ENCODE results near the gene OSBPL5. TPM values are rescaled to one million over a fixed set of nuclear protein-coding genes. Genes with fewer than 3 reads are reported as not detected.

The OSBPL5 gene
- total RNA-seq, 1 donor from 2014 or later, result 55.2 TPM

- H3K36me3 Mint-ChIP-seq (ENCODE audit: low read depth, unreplicated experiment), result peaks cover 10% of the 10 kb centered on the region
- no peak overlapping the region for H3K4me3 Mint-ChIP-seq (ENCODE audit: unreplicated experiment)
- peaks cover 6% of the 10 kb centered on the region for H3K27me3 Mint-ChIP-seq (ENCODE audit: unreplicated experiment)
- H3K4me1 Mint-ChIP-seq (ENCODE audit: unreplicated experiment), result no peaks in the 10 kb centered on the region
- no peaks in the 10 kb centered on the region for H3K9me3 Mint-ChIP-seq (ENCODE audit: unreplicated experiment)
- DNase-seq (ENCODE audit: low spot score), result no peak
- H3K27ac Mint-ChIP-seq (ENCODE audit: unreplicated experiment), result peak overlapping the region; percentile 26
- TF ChIP-seq CTCF (IDR thresholded peaks at IDR 0.05; ENCODE audit: unreplicated experiment), result no peak
These were observed 120.2 kb downstream of the OSBPL5 start for GRCh38 chr11:3044915-3045314.

GRCh38 chr11:3044004-3044403 is 121.1 kb downstream of the OSBPL5 start:
- Mint-ChIP-seq H3K27ac (ENCODE audit: unreplicated experiment) (no peak overlapping the region), H3K36me3 (ENCODE audit: low read depth, unreplicated experiment) (peaks cover 14% of the 10 kb centered on the region), H3K9me3 (ENCODE audit: unreplicated experiment) (no peaks in the 10 kb centered on the region), H3K4me1 (ENCODE audit: unreplicated experiment) (no peaks in the 10 kb centered on the region), H3K27me3 (ENCODE audit: unreplicated experiment) (peaks cover 6% of the 10 kb centered on the region), H3K4me3 (ENCODE audit: unreplicated experiment) (no peak overlapping the region)
- no peak for DNase-seq (ENCODE audit: low spot score)
- TF ChIP-seq CTCF (IDR thresholded peaks at IDR 0.05; ENCODE audit: unreplicated experiment), result no peak

- Mint-ChIP-seq H3K4me1 (ENCODE audit: unreplicated experiment) (no peaks in the 10 kb centered on the region), H3K4me3 (ENCODE audit: unreplicated experiment) (no peak overlapping the region), H3K36me3 (ENCODE audit: low read depth, unreplicated experiment) (peaks cover 14% of the 10 kb centered on the region), H3K9me3 (ENCODE audit: unreplicated experiment) (no peaks in the 10 kb centered on the region), H3K27me3 (ENCODE audit: unreplicated experiment) (peaks cover 6% of the 10 kb centered on the region), H3K27ac (ENCODE audit: unreplicated experiment) (no peak overlapping the region)
- TF ChIP-seq CTCF (IDR thresholded peaks at IDR 0.05; ENCODE audit: unreplicated experiment), result no peak
- DNase-seq (ENCODE audit: low spot score), result no peak
These were observed 121.7 kb downstream of the OSBPL5 start for GRCh38 chr11:3043315-3043871.

- H3K27me3 Mint-ChIP-seq (ENCODE audit: unreplicated experiment), result peaks cover 6% of the 10 kb centered on the region
- H3K4me3 Mint-ChIP-seq (ENCODE audit: unreplicated experiment), result no peak overlapping the region
- H3K9me3 Mint-ChIP-seq (ENCODE audit: unreplicated experiment), result no peaks in the 10 kb centered on the region
- DNase-seq (ENCODE audit: low spot score), result no peak
- TF ChIP-seq CTCF (IDR thresholded peaks at IDR 0.05; ENCODE audit: unreplicated experiment), result no peak
- H3K27ac Mint-ChIP-seq (ENCODE audit: unreplicated experiment), result no peak overlapping the region
- H3K4me1 Mint-ChIP-seq (ENCODE audit: unreplicated experiment), result no peaks in the 10 kb centered on the region
- H3K36me3 Mint-ChIP-seq (ENCODE audit: low read depth, unreplicated experiment), result peaks cover 14% of the 10 kb centered on the region
These were observed 122.4 kb downstream of the OSBPL5 start for GRCh38 chr11:3042496-3043314.

Data from endothelial cell (in vitro differentiated cells).